H9 (cell line): ENCODE measurements around the gene DOCK10. TPM values are rescaled to one million over a fixed set of nuclear protein-coding genes. Genes with fewer than 3 reads are reported as not detected.

Experiments
- DNase-seq: peaks from one replicate; pipeline ENCODE4 v3.0.0-alpha.2; 2017
- H2AFZ ChIP-seq: one replicate; pipeline ENCODE4 v1.6.1; 2013; ENCODE audit warnings: mild to moderate bottlenecking, low read length, control low read depth, moderate library complexity
- H2AK5ac ChIP-seq: 2 replicates; pipeline ENCODE4 v1.6.1; 2013; ENCODE audit warnings: low read length, control low read depth, mixed read lengths; ENCODE audit not compliant: insufficient read length
- H2BK120ac ChIP-seq: one replicate; pipeline ENCODE4 v1.6.1; 2013; ENCODE audit warnings: low read depth, mild to moderate bottlenecking, low read length, control low read depth, inconsistent platforms; ENCODE audit not compliant: poor library complexity, severe bottlenecking
- H2BK12ac ChIP-seq: 2 replicates; pipeline ENCODE4 v1.6.1; 2013; ENCODE audit warnings: low read length, control low read depth, mixed read lengths, low read depth; ENCODE audit not compliant: insufficient read length
- H2BK15ac ChIP-seq: 2 replicates; pipeline ENCODE4 v1.6.1; 2013; ENCODE audit warnings: low read depth, low read length, control low read depth
- H2BK20ac ChIP-seq: one replicate; pipeline ENCODE4 v1.6.1; 2013; ENCODE audit warnings: low read depth, mild to moderate bottlenecking, low read length, control low read depth, inconsistent platforms; ENCODE audit not compliant: poor library complexity, severe bottlenecking
- H2BK5ac ChIP-seq: 2 replicates; pipeline ENCODE4 v1.6.1; 2013; ENCODE audit warnings: low read length, control low read depth, mixed read lengths; ENCODE audit not compliant: insufficient read length
- H3K14ac ChIP-seq: 2 replicates; pipeline ENCODE4 v1.6.1; 2013; ENCODE audit warnings: low read length, control low read depth; ENCODE audit not compliant: insufficient read depth
- H3K18ac ChIP-seq: 2 replicates; pipeline ENCODE4 v1.6.1; 2013; ENCODE audit warnings: low read depth, mild to moderate bottlenecking, mixed read lengths, low read length, control low read depth; ENCODE audit not compliant: insufficient read length
- H3K23ac ChIP-seq: 2 replicates; pipeline ENCODE4 v1.6.1; 2013; ENCODE audit warnings: low read length, control low read depth, mixed read lengths, low read depth; ENCODE audit not compliant: insufficient read length
- H3K23me2 ChIP-seq: 2 replicates; pipeline ENCODE4 v1.6.1; 2013; ENCODE audit warnings: low read depth, mild to moderate bottlenecking, mixed read lengths, low read length, control low read depth; ENCODE audit not compliant: insufficient read length, poor library complexity, severe bottlenecking
- H3K27ac ChIP-seq: 2 replicates; pipeline ENCODE4 v1.5.1; 2013; ENCODE audit warnings: low read length, control low read depth, mixed read lengths, low read depth; ENCODE audit not compliant: insufficient read length
- H3K27me3 ChIP-seq: 2 replicates; pipeline ENCODE4 v1.6.1; 2013; ENCODE audit warnings: low read length, control low read depth, inconsistent platforms; ENCODE audit not compliant: insufficient read depth
- H3K4ac ChIP-seq: 2 replicates; pipeline ENCODE4 v1.6.1; 2013; ENCODE audit warnings: low read depth, mild to moderate bottlenecking, control low read depth, inconsistent platforms, low read length, moderate library complexity
- H3K4me1 ChIP-seq: 2 replicates; pipeline ENCODE4 v1.6.1; 2013; ENCODE audit warnings: low read length, control low read depth, inconsistent platforms; ENCODE audit not compliant: insufficient read depth
- H3K4me2 ChIP-seq: 2 replicates; pipeline ENCODE4 v1.6.1; 2013; ENCODE audit warnings: low read length, control low read depth, mixed read lengths; ENCODE audit not compliant: insufficient read length, insufficient read depth
- H3K56ac ChIP-seq: 2 replicates; pipeline ENCODE4 v1.6.1; 2013; ENCODE audit warnings: low read depth, mild to moderate bottlenecking, mixed read lengths, low read length, control low read depth; ENCODE audit not compliant: insufficient read length
- H3K79me1 ChIP-seq: 2 replicates; pipeline ENCODE4 v1.6.1; 2013; ENCODE audit warnings: low read depth, mild to moderate bottlenecking, moderate library complexity, low read length, control low read depth, inconsistent platforms; ENCODE audit not compliant: insufficient read depth, poor library complexity, severe bottlenecking
- H3K79me2 ChIP-seq: 2 replicates; pipeline ENCODE4 v1.6.1; 2013; ENCODE audit warnings: low read length, control low read depth, inconsistent platforms; ENCODE audit not compliant: insufficient read depth
- H3K9ac ChIP-seq: 2 replicates; pipeline ENCODE4 v1.6.1; 2013; ENCODE audit warnings: low read length, control low read depth, mixed read lengths; ENCODE audit not compliant: insufficient read length; ENCODE audit errors: extremely low read depth
- H3K9me3 ChIP-seq: one replicate; pipeline ENCODE4 v1.6.1; 2013; ENCODE audit warnings: low read depth, low read length, inconsistent platforms; ENCODE audit not compliant: control insufficient read depth
- H3T11ph ChIP-seq: one replicate; pipeline ENCODE4 v1.6.1; 2013; ENCODE audit warnings: mild to moderate bottlenecking, low read length, control low read depth, inconsistent platforms
- H4K20me1 ChIP-seq: one replicate; pipeline ENCODE4 v1.6.1; 2013; ENCODE audit not compliant: control insufficient read depth, insufficient read length, insufficient read depth
- H4K5ac ChIP-seq: 2 replicates; pipeline ENCODE4 v1.6.1; 2013; ENCODE audit warnings: low read depth, mild to moderate bottlenecking, mixed read lengths, low read length, control low read depth; ENCODE audit not compliant: insufficient read length
- H4K8ac ChIP-seq: replicated peaks from 2 replicates; pipeline ENCODE4 v1.6.1; 2013; ENCODE audit warnings: low read length, control low read depth, mixed read lengths, low read depth; ENCODE audit not compliant: insufficient read length
- H4K91ac ChIP-seq: 2 replicates; pipeline ENCODE4 v1.6.1; 2013; ENCODE audit warnings: low read depth, mild to moderate bottlenecking, moderate library complexity, mixed read lengths, low read length, control low read depth; ENCODE audit not compliant: insufficient read length
- H3K27ac Mint-ChIP-seq, 3 experiments: 2 replicates in 2 of 3; 3 replicates in 1 of 3; pipeline ENCODE4 v1.8.0; 2020 to 2021; ENCODE audit warnings: mixed read lengths in 3 of 3, mild to moderate bottlenecking in 1 of 3, moderate library complexity in 1 of 3
- H3K27me3 Mint-ChIP-seq: 2 replicates; pipeline ENCODE4 v1.8.0; 2021; ENCODE audit warnings: low read depth, mild to moderate bottlenecking, moderate library complexity, mixed read lengths
- H3K36me3 Mint-ChIP-seq, 3 experiments: 2 replicates in 2 of 3; 3 replicates in 1 of 3; pipeline ENCODE4 v1.8.0; 2020 to 2021; ENCODE audit warnings: low read depth in 3 of 3, mixed read lengths in 3 of 3; ENCODE audit not compliant: insufficient read depth in 1 of 3
- H3K4me1 Mint-ChIP-seq, 2 experiments: 2 replicates each; pipeline ENCODE4 v1.8.0; 2020; ENCODE audit warnings: mixed read lengths in 2 of 2
- H3K4me3 Mint-ChIP-seq, 2 experiments: 2 replicates in 1 of 2; 3 replicates in 1 of 2; pipeline ENCODE4 v1.8.0; 2020 to 2021; ENCODE audit warnings: mild to moderate bottlenecking in 2 of 2, mixed read lengths in 2 of 2, moderate library complexity in 1 of 2
- H3K9me3 Mint-ChIP-seq, 2 experiments: 2 replicates in 1 of 2; 3 replicates in 1 of 2; pipeline ENCODE4 v1.8.0; 2020; ENCODE audit warnings: mild to moderate bottlenecking in 2 of 2, mixed read lengths in 2 of 2, moderate library complexity in 1 of 2
- WGBS: extraction: QIAGEN DNeasy Blood & Tissue Kit; methylation state at CpG from one replicate; pipeline ENCODE4 v1.1.7; 2013; ENCODE audit warnings: missing lambda C conversion rate, low lambda C conversion rate, mixed read lengths; ENCODE audit not compliant: insufficient read length; ENCODE audit errors: extremely low coverage; 5-methylcytosine and 5-hydroxymethylcytosine counted together
- total RNA-seq: library from RNA; stranded (reverse); gene quantifications from 2 replicates; pipeline ENCODE4 v1.2.1, GENCODE V29; 2021
- TF ChIP-seq, protein P1 (sequence below): fragments of 200-600 bp; sonication (generic); conservative IDR thresholded peaks from 3 replicates; pipeline ENCODE4 v1.8.0; 2021; ENCODE audit warnings: antibody characterized with exemption, mild to moderate bottlenecking

The DOCK10 gene
- total RNA-seq, 1 experiment from 2014 or later = 0.79 TPM

DNA sequence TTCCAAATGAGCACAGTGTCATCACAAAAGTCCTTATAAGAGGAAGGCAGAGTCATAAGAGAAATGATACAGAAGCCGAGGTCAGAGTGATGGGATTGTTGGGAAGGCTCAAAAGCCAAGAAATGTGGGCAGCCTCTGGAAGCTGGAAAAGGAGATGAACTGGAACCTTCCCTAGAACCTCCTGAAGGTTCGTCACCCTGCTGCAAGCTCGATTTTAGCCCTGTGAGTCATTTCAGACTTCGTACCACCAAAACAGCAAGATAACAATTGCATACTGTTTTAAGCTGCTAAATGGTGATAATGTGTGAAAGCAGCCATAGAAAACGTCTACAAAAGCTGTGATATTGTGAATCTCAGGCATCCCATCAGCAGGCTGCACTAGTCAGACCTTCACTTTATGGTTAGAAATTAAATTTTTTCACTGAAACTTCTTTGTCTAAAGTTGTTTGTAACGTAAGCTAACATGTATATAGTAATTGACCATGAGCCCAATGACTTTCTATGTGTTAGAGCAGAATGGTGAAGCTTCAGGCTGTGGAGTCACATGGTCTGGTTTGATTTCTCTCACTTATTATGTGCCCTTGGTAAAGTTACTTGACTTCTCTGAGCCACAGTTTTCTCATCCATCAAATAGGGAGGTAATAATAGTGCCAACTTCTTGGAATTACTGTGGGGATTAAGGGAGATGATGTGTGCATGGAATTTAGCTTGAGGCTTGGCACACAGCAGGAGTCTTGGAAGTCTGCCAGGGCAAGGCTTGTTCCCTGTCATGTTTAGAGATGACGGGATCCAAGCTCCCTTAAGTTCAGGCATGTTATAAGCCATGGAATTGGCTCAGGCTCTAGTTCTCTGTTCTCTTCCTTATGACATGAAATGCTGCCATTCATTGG is 194.1 kb downstream of the DOCK10 start:
- Histone ChIP-seq H4K8ac (no peak overlapping the region), H4K5ac (no peak overlapping the region), H4K91ac (no peak overlapping the region), H3K9ac (no peak overlapping the region), H2AK5ac (no peak overlapping the region), H3K18ac (no peak overlapping the region), H2BK15ac (no peak overlapping the region), H4K20me1 (no peaks in the 10 kb centered on the region), H3T11ph (no peak overlapping the region), H2AFZ (no peak overlapping the region), H3K4me2 (no peak overlapping the region), H2BK5ac (no peak overlapping the region), H3K23ac (no peak overlapping the region), H3K56ac (no peak overlapping the region), H3K4ac (no peak overlapping the region), H3K4me1 (no peaks in the 10 kb centered on the region), H3K79me2 (no peaks in the 10 kb centered on the region), H2BK120ac (no peak overlapping the region), H3K27me3 (no peaks in the 10 kb centered on the region), H2BK12ac (no peak overlapping the region), H3K79me1 (no peaks in the 10 kb centered on the region), H3K9me3 (no peaks in the 10 kb centered on the region), H3K23me2 (no peaks in the 10 kb centered on the region), H3K27ac (no peak overlapping the region), H3K14ac (no peak overlapping the region), H2BK20ac (no peak overlapping the region)
- no peaks in the 10 kb centered on the region for H3K27me3 Mint-ChIP-seq
- no peaks in the 10 kb centered on the region; a peak in 1 of 4 replicates for H3K4me1 Mint-ChIP-seq
- H3K9me3 Mint-ChIP-seq = no peaks in the 10 kb centered on the region; a peak in 1 of 5 replicates
- TF ChIP-seq, protein P1, sequence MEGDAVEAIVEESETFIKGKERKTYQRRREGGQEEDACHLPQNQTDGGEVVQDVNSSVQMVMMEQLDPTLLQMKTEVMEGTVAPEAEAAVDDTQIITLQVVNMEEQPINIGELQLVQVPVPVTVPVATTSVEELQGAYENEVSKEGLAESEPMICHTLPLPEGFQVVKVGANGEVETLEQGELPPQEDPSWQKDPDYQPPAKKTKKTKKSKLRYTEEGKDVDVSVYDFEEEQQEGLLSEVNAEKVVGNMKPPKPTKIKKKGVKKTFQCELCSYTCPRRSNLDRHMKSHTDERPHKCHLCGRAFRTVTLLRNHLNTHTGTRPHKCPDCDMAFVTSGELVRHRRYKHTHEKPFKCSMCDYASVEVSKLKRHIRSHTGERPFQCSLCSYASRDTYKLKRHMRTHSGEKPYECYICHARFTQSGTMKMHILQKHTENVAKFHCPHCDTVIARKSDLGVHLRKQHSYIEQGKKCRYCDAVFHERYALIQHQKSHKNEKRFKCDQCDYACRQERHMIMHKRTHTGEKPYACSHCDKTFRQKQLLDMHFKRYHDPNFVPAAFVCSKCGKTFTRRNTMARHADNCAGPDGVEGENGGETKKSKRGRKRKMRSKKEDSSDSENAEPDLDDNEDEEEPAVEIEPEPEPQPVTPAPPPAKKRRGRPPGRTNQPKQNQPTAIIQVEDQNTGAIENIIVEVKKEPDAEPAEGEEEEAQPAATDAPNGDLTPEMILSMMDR = no peak
- WGBS = no CpG with 5 or more reads among the region's 7 CpGs
- H3K4me3 Mint-ChIP-seq = no peak overlapping the region
- no peak for DNase-seq
- no peak overlapping the region for H3K27ac Mint-ChIP-seq
- no peaks in the 10 kb centered on the region for H3K36me3 Mint-ChIP-seq
